Activated CD8-positive, alpha-beta T cell treated with anti-CD3 and anti-CD28 coated beads for 36 hours (primary cell): ENCODE measurements around the gene OLIG3. TPM values are rescaled to one million over a fixed set of nuclear protein-coding genes. Genes with fewer than 3 reads are reported as not detected.

Experiments used
- ATAC-seq: fragments of 200-7000 bp; cut with Tn5 transposase; one replicate; pipeline ENCODE4 v1.10.0; 2021; ENCODE audit warnings: mild to moderate bottlenecking, moderate library complexity
- CTCF ChIA-PET: fragments of 350-600 bp; sonication (Branson Sonifier 250); formaldehyde crosslinking; loops from one replicate; lab custom pipeline; 2021; ENCODE audit warnings: antibody characterized with exemption; lab: Charles Lee
- POLR2A ChIA-PET: fragments of 350-600 bp; sonication (Branson Sonifier 250); formaldehyde crosslinking; loops from one replicate; lab custom pipeline; 2021; ENCODE audit warnings: antibody characterized with exemption; lab: Charles Lee
- DNase-seq: peaks from one replicate; pipeline ENCODE4 v3.0.0-alpha.2; 2020
- H3K27ac Mint-ChIP-seq: one replicate; pipeline ENCODE4 v1.8.0; 2021; ENCODE audit warnings: mild to moderate bottlenecking, mixed read lengths
- H3K27me3 Mint-ChIP-seq: one replicate; pipeline ENCODE4 v1.8.0; 2021; ENCODE audit warnings: mixed read lengths
- H3K36me3 Mint-ChIP-seq: one replicate; pipeline ENCODE4 v1.8.0; 2021; ENCODE audit warnings: low read depth, mixed read lengths
- H3K4me1 Mint-ChIP-seq: one replicate; pipeline ENCODE4 v1.8.0; 2021; ENCODE audit warnings: low read depth, mixed read lengths
- H3K4me3 Mint-ChIP-seq: one replicate; pipeline ENCODE4 v1.8.0; 2021; ENCODE audit warnings: mild to moderate bottlenecking, moderate library complexity, mixed read lengths
- H3K9me3 Mint-ChIP-seq: one replicate; pipeline ENCODE4 v1.8.0; 2021; ENCODE audit warnings: mixed read lengths
- intact Hi-C: fragments of 100-400 bp; cut with micrococcal nuclease; formaldehyde crosslinking; loops from one replicate; pipeline ENCODE4 v1.10.0; 2022
- total RNA-seq, 2 experiments: library from RNA; stranded (reverse); gene quantifications; one replicate each; pipeline ENCODE4 v1.2.3, GENCODE V29; 2021
- TF ChIP-seq, protein P1 (sequence below): fragments of 200-600 bp; IDR thresholded peaks from one replicate; pipeline ENCODE4 v1.8.0; 2022; ENCODE audit warnings: antibody characterized with exemption, mild to moderate bottlenecking

Gene OLIG3
- total RNA-seq, 2 experiments from 2014 or later, result 0.61 to 0.67 TPM

DNA sequence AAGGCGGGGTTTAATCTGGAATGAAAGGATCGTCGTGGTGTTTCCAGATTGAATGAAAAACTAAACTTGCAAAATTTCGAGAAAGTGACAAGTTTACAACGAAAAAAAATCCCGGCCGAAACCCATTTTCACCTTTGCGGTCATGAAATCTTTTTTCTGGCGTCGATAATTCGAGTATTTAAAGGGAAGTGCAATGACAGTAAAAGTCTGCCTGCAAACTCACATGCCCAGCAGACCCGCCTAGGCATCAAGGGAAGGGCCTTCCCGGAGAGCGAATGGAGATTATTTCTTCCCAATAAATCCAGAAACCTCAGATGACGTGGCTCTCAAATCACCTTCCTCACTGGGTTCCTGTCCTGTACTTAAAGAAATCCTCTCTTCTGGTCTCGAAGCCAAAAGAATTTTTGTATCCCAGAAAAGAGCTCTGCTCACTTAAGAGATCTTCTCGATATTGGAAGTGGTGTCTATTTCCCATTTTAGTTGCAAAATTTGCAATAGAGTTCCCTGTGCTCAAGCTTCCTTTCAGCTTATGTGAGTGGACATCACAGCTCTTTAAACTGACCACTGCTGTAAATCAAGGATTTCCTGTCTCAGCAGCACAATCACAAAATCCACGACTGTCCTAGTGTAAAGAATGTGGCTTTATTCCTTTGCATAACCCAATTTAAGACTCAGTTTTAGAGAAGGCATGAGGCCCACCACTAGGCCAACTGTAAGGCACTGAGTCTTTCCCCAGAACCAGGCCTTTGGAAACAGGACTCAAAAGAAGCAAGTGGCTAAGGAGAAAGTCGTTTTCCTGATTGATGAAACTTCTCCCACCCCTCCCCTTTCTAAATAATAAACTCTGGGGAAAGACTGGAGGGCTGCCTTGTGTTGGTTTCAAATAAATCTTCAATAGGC lies 3.9 kb downstream of the OLIG3 start:
- POLR2A ChIA-PET, result interaction anchor here (1.1 kb wide), 1 partner anchor 10 kb away, joined by 3 read pairs; no protein-coding TSS in a partner anchor
- DNase-seq (no peak), ATAC-seq (no peak)
- Mint-ChIP-seq H3K27me3 (peaks cover 89% of the 10 kb centered on the region), H3K36me3 (no peaks in the 10 kb centered on the region), H3K4me1 (peaks cover 49% of the 10 kb centered on the region), H3K4me3 (no peak overlapping the region), H3K27ac (no peak overlapping the region), H3K9me3 (no peaks in the 10 kb centered on the region)
- TF ChIP-seq, protein P1, sequence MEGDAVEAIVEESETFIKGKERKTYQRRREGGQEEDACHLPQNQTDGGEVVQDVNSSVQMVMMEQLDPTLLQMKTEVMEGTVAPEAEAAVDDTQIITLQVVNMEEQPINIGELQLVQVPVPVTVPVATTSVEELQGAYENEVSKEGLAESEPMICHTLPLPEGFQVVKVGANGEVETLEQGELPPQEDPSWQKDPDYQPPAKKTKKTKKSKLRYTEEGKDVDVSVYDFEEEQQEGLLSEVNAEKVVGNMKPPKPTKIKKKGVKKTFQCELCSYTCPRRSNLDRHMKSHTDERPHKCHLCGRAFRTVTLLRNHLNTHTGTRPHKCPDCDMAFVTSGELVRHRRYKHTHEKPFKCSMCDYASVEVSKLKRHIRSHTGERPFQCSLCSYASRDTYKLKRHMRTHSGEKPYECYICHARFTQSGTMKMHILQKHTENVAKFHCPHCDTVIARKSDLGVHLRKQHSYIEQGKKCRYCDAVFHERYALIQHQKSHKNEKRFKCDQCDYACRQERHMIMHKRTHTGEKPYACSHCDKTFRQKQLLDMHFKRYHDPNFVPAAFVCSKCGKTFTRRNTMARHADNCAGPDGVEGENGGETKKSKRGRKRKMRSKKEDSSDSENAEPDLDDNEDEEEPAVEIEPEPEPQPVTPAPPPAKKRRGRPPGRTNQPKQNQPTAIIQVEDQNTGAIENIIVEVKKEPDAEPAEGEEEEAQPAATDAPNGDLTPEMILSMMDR, result no peak
- intact Hi-C loops, result no loop called here
- CTCF ChIA-PET, result interaction anchor here (3.0 kb wide), 1 partner anchor 99 kb away, joined by 10 read pairs; no protein-coding TSS in a partner anchor

DNA sequence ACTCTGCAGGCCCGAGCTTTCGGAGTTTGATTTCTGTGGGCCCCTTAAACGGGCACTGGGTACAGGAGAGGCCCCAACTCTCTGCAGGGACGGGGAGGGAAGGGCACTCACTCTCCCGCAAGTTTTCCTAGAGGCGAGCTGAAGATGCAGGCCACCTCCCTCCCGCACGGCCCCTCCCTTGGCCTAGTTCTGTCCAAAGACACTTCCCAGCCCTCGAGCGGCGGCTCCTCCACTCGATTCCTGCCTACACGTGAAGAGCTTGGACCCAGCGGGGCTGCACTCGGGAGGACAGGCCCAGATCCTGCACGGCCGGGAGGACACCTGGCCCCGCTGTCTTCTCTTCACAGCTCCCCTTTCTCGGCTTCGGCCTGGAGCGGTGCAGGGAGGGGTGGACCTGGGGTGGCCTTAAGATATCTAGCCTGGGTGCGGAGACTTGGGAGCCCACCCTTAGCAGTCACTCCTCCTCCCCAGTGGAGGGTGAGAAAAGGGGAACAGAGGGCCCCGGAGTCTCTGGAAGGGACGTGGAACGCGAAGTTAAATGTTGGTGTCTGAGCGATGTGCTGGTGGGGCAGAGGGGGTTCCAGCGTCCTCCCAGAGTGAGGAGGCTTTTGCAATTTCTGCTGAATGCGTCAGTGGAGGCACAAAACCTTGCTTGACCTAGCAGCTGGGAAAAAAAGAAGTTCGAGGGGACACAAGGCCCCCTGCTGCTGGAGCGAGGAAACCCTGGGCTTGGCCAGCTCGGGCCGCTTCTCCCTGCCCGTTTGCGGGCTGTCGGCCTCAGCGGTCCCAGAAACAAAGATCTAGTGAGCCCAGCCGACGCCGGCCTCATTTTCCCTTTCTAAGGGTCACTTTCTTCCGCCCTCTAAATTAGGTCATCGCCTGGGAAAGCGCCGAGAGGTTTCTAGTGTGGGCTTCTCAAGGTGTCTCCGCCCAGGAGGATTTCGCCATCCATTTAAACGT lies 4.9 kb downstream of the OLIG3 start:
- Mint-ChIP-seq H3K9me3 (no peaks in the 10 kb centered on the region), H3K4me3 (peak overlapping the region; percentile 24), H3K36me3 (no peaks in the 10 kb centered on the region), H3K27me3 (peaks cover 84% of the 10 kb centered on the region), H3K27ac (no peak overlapping the region), H3K4me1 (peaks cover 39% of the 10 kb centered on the region)
- peak; percentile 3 for DNase-seq
- no peak for ATAC-seq
- ChIA-PET POLR2A (interaction anchor here (0.9 kb wide), 1 partner anchor 13 kb away, joined by 3 read pairs; no protein-coding TSS in a partner anchor), CTCF (interaction anchor here (1.2 to 3.0 kb wide), 2 partner anchors 20 to 100 kb away, joined by 3 to 10 read pairs; no protein-coding TSS in a partner anchor)
- TF ChIP-seq, protein P1, result no peak
- intact Hi-C loops, result no loop called here

DNA sequence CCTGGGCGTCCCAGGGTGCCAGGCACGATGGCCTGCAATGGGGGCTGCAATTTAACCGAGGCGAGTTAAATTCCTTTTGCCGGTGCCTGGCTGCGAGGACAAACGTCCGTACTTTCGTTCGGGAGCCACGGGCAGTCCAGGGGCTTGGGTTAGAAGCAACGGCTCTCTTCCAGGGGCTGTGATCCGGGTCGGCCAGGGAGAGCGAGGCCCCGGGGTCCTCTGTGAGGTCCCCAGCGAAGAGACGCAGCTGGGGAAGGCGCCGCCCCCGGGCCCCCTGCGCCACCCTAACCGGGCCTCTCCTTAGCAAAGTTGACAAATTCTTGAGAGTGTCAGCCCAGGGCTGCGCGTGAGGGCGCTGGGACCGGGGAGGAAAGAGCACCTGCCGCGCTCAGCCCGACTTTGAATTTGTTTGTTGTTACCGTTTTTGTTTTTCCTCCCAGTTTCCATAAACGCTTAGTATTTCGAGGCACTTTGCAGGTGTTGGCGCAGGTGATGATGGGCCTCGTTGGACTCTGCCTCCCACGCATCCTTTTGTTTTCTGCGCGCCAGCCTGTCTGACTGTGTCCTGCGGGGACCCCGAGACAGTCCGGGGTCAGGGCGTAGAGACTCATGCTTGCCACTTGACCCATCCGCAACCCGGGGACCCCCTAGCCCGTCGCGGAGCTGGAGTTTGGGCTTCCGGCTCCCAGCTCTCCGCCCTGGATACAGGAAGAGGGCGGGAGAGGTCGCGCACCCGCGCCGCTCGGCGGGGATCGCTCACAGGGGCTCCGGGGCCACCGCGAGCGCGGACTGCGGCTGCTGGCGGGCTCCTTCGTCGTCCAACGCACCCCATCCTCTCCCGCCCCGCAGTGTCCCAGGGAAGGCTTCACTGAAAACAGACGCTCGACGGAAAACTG lies 5.8 kb downstream of the OLIG3 start:
- peaks cover 83% of the 10 kb centered on the region for H3K27me3 Mint-ChIP-seq
- no peaks in the 10 kb centered on the region for H3K9me3 Mint-ChIP-seq
- no peak overlapping the region for H3K27ac Mint-ChIP-seq
- intact Hi-C loops, result no loop called here
- H3K4me1 Mint-ChIP-seq, result peaks cover 30% of the 10 kb centered on the region
- peak overlapping the region; percentile 58 for H3K4me3 Mint-ChIP-seq
- ChIA-PET POLR2A (interaction anchor here (0.9 kb wide), 1 partner anchor 14 kb away, joined by 3 read pairs; no protein-coding TSS in a partner anchor), CTCF (interaction anchor here (1.2 kb wide), 1 partner anchor 19 kb away, joined by 3 read pairs; no protein-coding TSS in a partner anchor)
- peak; percentile 43 for DNase-seq
- TF ChIP-seq, protein P1, result no peak
- ATAC-seq, result peak; percentile 55
- H3K36me3 Mint-ChIP-seq, result no peaks in the 10 kb centered on the region

DNA sequence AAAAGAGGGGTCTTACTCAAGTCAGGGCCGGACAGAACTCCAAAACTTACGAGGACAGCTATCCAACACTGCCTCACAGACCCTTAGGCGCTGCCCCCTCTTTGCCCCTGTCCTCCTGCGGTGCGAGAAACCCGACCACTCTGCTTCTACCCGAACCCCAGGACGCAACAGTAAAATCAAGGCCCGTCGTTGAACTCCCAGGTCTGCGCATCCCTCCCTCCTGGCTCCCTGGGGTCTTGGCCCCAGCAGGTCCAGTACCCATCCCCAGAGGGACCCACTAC lies 6.4 kb downstream of the OLIG3 start:
- POLR2A ChIA-PET, result no interaction called here
- H3K9me3 Mint-ChIP-seq, result no peaks in the 10 kb centered on the region
- peaks cover 26% of the 10 kb centered on the region for H3K4me1 Mint-ChIP-seq
- no peaks in the 10 kb centered on the region for H3K36me3 Mint-ChIP-seq
- DNase-seq (no peak), ATAC-seq (no peak)
- intact Hi-C loops, result no loop called here
- H3K27ac Mint-ChIP-seq, result no peak overlapping the region
- TF ChIP-seq, protein P1, result no peak
- peaks cover 79% of the 10 kb centered on the region for H3K27me3 Mint-ChIP-seq
- no peak overlapping the region for H3K4me3 Mint-ChIP-seq
- CTCF ChIA-PET, result no interaction called here
